ENCODE results near the gene LRIT1.
A peak's percentile ranks its signal among the peaks of the same experiment; 100 is the strongest.

Gene LRIT1

GRCh38 chr10:84224411-84225028, 16.8 kb downstream of the LRIT1 start:
- no peak overlapping the region for H3K4me3 ChIP-seq (ENCODE audit: low read length)
- DNase-seq (ENCODE audit: low read depth, low spot score): peak; percentile 16

GRCh38 chr10:84221916-84222315, 19.4 kb downstream of the LRIT1 start:
- H3K4me3 ChIP-seq (ENCODE audit: low read length): no peak overlapping the region
- DNase-seq (ENCODE audit: low read depth, low spot score): no peak

- DNase-seq (ENCODE audit: low read depth, low spot score): no peak
Measured at GRCh38 chr10:84217746-84218145, 23.6 kb downstream of the LRIT1 start.

GRCh38 chr10:84216834-84217233, 24.5 kb downstream of the LRIT1 start:
- DNase-seq (ENCODE audit: low read depth, low spot score): no peak

More at GRCh38 chr10:84217746-84218145, 23.6 kb downstream of the LRIT1 start:
- H3K4me3 ChIP-seq (ENCODE audit: low read length): no peak overlapping the region

GRCh38 chr10:84214612-84215235, 26.6 kb downstream of the LRIT1 start:
- no peak overlapping the region for H3K4me3 ChIP-seq (ENCODE audit: low read length)
- peak; percentile 45 for DNase-seq (ENCODE audit: low read depth, low spot score)

More at GRCh38 chr10:84216834-84217233, 24.5 kb downstream of the LRIT1 start:
- no peak overlapping the region for H3K4me3 ChIP-seq (ENCODE audit: low read length)

GRCh38 chr10:84214046-84214572, 27.2 kb downstream of the LRIT1 start:
- H3K4me3 ChIP-seq (ENCODE audit: low read length): no peak overlapping the region
- DNase-seq (ENCODE audit: low read depth, low spot score): no peak

- no peak overlapping the region for H3K4me3 ChIP-seq (ENCODE audit: low read length)
- DNase-seq (ENCODE audit: low read depth, low spot score): no peak
Measured at GRCh38 chr10:84213076-84213475, 28.3 kb downstream of the LRIT1 start.

- no peak overlapping the region for H3K4me3 ChIP-seq (ENCODE audit: low read length)
- DNase-seq (ENCODE audit: low read depth, low spot score): no peak
Measured at GRCh38 chr10:84212014-84212413, 29.3 kb downstream of the LRIT1 start.

- H3K4me3 ChIP-seq (ENCODE audit: low read length): no peak overlapping the region
- no peak for DNase-seq (ENCODE audit: low read depth, low spot score)
Measured at GRCh38 chr10:84211566-84211965, 29.8 kb downstream of the LRIT1 start.

- DNase-seq (ENCODE audit: low read depth, low spot score): no peak
- no peak overlapping the region for H3K4me3 ChIP-seq (ENCODE audit: low read length)
Measured at GRCh38 chr10:84208023-84208422, 33.3 kb downstream of the LRIT1 start.

- no peak for DNase-seq (ENCODE audit: low read depth, low spot score)
- H3K4me3 ChIP-seq (ENCODE audit: low read length): no peak overlapping the region
Measured at GRCh38 chr10:84205853-84206525, 35.4 kb downstream of the LRIT1 start.

- DNase-seq (ENCODE audit: low read depth, low spot score): peak; percentile 44
- H3K4me3 ChIP-seq (ENCODE audit: low read length): no peak overlapping the region
Measured at GRCh38 chr10:84205049-84205852, 36.1 kb downstream of the LRIT1 start.

- DNase-seq (ENCODE audit: low read depth, low spot score): no peak
- no peak overlapping the region for H3K4me3 ChIP-seq (ENCODE audit: low read length)
Measured at GRCh38 chr10:84204610-84205009, 36.7 kb downstream of the LRIT1 start.

- H3K4me3 ChIP-seq (ENCODE audit: low read length): no peak overlapping the region
- no peak for DNase-seq (ENCODE audit: low read depth, low spot score)
Measured at GRCh38 chr10:84204122-84204521, 37.2 kb downstream of the LRIT1 start.

- DNase-seq (ENCODE audit: low read depth, low spot score): no peak
Measured at GRCh38 chr10:84202349-84202748, 39.0 kb downstream of the LRIT1 start.

GRCh38 chr10:84201682-84202081, 39.7 kb downstream of the LRIT1 start:
- H3K4me3 ChIP-seq (ENCODE audit: low read length): no peak overlapping the region
- DNase-seq (ENCODE audit: low read depth, low spot score): no peak

More at GRCh38 chr10:84202349-84202748, 39.0 kb downstream of the LRIT1 start:
- H3K4me3 ChIP-seq (ENCODE audit: low read length): no peak overlapping the region

GRCh38 chr10:84201244-84201606, 40.1 kb downstream of the LRIT1 start:
- no peak overlapping the region for H3K4me3 ChIP-seq (ENCODE audit: low read length)
- no peak for DNase-seq (ENCODE audit: low read depth, low spot score)

- no peak for DNase-seq (ENCODE audit: low read depth, low spot score)
- H3K4me3 ChIP-seq (ENCODE audit: low read length): no peak overlapping the region
Measured at GRCh38 chr10:84200537-84201243, 40.7 kb downstream of the LRIT1 start.
